ENCODE results near the gene LAMA3.

GRCh38 chr18:23758281-23758680 is 69.0 kb downstream of the LAMA3 start:
- no peak for TF ChIP-seq POLR2A (IDR thresholded peaks at IDR 0.05; ENCODE audit: low read length)
- TF ChIP-seq GATA1 (IDR thresholded peaks at IDR 0.05; ENCODE audit: low read depth, low read length), result no peak

All from erythroblast (primary cell).